ENCODE measurements around the gene PRKCE. TPM values are rescaled to one million over a fixed set of nuclear protein-coding genes. Genes with fewer than 3 reads are reported as not detected.

PRKCE gene
- total RNA-seq, 4 donors from 2014 or later = 20.0 to 29.7 (median 25.2) TPM

DNA sequence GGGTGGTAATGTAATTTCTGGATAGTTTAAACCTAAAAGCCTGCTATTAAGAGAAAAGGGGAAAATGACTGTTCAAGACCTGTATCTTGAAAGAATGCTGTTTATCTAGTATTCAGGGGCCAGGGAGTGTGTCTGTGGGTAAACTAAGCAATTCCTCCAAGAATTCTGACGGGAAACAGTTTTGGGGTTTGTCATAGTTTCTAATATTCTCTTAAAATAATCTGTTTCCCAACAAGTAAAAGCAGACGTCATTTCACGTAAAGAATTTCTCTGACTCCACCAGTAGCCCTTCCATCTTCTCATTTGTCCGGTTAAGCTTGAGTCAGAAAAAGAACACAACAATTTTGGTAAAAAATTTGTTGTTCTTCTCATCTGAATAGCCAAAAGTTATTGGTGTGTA, 413.7 kb downstream of the PRKCE start:
- Histone ChIP-seq H3K4me1 (no peaks in the 10 kb centered on the region), H3K36me3 (no peaks in the 10 kb centered on the region), H3K4me3 (no peak overlapping the region), H3K27me3 (no peaks in the 10 kb centered on the region), H3K27ac (no peak overlapping the region), H3K9me3 (no peaks in the 10 kb centered on the region)
- no peak for DNase-seq
- no peak for TF ChIP-seq POLR2A (IDR thresholded peaks at IDR 0.05)
- TF ChIP-seq, protein P1, sequence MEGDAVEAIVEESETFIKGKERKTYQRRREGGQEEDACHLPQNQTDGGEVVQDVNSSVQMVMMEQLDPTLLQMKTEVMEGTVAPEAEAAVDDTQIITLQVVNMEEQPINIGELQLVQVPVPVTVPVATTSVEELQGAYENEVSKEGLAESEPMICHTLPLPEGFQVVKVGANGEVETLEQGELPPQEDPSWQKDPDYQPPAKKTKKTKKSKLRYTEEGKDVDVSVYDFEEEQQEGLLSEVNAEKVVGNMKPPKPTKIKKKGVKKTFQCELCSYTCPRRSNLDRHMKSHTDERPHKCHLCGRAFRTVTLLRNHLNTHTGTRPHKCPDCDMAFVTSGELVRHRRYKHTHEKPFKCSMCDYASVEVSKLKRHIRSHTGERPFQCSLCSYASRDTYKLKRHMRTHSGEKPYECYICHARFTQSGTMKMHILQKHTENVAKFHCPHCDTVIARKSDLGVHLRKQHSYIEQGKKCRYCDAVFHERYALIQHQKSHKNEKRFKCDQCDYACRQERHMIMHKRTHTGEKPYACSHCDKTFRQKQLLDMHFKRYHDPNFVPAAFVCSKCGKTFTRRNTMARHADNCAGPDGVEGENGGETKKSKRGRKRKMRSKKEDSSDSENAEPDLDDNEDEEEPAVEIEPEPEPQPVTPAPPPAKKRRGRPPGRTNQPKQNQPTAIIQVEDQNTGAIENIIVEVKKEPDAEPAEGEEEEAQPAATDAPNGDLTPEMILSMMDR (IDR thresholded peaks at IDR 0.05) = no peak

DNA sequence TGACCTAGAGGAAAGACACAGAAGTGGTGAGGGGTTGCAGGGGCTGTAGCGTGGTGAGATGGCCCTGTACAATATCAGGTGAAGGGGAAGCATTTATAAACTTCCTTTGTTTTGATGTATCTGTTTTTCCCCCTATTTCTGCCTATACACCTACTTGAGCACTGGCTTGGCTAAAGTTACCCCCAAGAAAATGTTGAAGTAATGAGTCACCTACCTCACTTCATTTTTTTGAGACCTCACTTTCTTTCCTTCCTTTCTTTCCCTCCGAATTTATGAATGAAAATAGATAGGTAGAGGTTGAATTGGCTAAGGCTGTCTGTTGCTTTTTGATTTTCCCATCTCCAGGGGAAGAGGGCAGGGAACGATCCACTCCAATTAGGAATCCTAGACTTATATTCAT, 414.6 kb downstream of the PRKCE start:
- Histone ChIP-seq H3K36me3 (no peaks in the 10 kb centered on the region), H3K4me3 (no peak overlapping the region), H3K27ac (no peak overlapping the region), H3K9me3 (no peaks in the 10 kb centered on the region), H3K4me1 (no peaks in the 10 kb centered on the region), H3K27me3 (no peaks in the 10 kb centered on the region)
- no peak for DNase-seq
- TF ChIP-seq, protein P1 (IDR thresholded peaks at IDR 0.05) = no peak
- no peak for TF ChIP-seq POLR2A (IDR thresholded peaks at IDR 0.05)

DNA sequence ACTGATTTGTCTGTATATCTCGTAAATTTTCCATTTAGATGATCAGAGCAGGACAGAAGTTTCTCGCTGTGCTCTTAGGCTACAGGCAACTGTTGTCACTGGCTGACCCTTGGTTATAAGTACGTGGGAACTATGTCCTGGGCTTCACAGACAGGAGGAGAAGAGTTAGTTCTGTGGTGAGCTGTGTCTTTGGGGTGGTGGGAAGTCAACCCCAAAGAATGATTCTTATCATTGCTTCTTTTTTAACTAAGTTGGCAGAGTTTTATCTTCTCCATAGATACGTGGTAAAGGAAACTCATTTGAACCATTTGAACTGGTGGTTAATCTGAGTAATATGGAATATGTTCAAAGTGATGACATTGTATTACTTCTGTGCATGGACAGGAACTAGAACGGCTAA, 415.1 kb downstream of the PRKCE start:
- Histone ChIP-seq H3K27me3 (no peaks in the 10 kb centered on the region), H3K36me3 (no peaks in the 10 kb centered on the region), H3K4me1 (no peaks in the 10 kb centered on the region), H3K9me3 (no peaks in the 10 kb centered on the region), H3K27ac (no peak overlapping the region), H3K4me3 (no peak overlapping the region)
- no peak for TF ChIP-seq POLR2A (IDR thresholded peaks at IDR 0.05)
- TF ChIP-seq, protein P1 (IDR thresholded peaks at IDR 0.05) = no peak
- no peak for DNase-seq

DNA sequence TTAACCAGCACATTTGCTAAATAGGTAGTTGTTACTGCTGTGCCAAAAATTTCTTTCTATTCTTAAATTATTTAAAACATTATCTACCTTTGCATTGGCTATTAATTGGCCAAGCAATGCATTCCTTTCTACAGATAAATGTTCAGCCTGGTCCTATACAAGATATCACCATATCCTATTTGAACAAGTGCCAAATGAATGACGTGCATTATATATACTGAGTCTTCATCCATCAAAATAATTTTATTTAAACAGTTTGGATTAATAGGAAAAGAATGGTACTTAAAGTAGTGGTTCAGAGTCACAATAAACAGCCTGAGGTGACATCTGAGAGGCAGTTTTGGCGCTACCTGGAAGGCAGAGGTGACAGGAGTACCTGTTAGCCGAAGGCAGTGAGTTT, 415.6 kb downstream of the PRKCE start:
- no peaks in the 10 kb centered on the region for H3K27me3 ChIP-seq
- DNase-seq = no peak
- no peaks in the 10 kb centered on the region for H3K36me3 ChIP-seq
- no peak for TF ChIP-seq POLR2A (IDR thresholded peaks at IDR 0.05)
- TF ChIP-seq, protein P1 (IDR thresholded peaks at IDR 0.05) = no peak
- H3K4me3 ChIP-seq = no peak overlapping the region
- H3K27ac ChIP-seq = no peak overlapping the region
- no peaks in the 10 kb centered on the region for H3K4me1 ChIP-seq
- H3K9me3 ChIP-seq = no peaks in the 10 kb centered on the region

DNA sequence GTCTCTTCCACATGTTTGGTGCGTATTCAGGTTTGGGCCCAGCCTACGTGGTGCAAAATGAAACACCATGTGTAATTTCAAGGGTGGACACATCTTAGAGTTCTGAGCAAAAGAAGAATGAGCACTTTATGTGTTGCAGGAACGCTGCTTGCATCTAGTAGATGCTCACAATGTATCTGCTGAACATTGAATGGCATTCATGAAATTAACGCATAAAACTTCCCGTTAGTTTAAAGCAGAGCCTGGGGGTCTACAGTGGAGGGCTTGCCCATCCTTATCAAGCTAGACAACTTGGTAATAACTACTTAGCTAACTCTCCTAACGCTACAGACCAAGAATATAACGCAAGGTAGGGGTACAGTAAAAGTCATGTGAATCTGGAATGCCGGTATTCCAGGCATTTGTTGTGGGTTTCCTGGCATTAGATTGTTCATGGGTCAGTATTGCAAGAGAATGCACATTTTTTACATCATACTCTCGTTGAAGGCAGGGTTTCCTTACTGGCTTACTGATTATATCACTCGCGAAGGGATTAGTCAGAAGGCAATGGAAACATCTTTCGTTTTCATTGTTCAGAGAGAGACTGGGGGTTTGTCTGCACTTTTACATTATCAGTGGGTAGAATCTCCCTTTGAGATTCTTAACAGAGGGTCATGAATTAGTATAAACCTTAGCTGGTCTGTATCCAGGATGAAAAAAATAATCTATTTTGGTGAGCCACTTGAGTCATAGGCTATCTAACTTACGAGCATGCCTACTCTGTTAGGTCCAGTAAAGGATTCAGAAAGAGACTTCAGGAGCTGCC, 416.2 kb downstream of the PRKCE start:
- Histone ChIP-seq H3K4me3 (no peak overlapping the region), H3K27me3 (no peaks in the 10 kb centered on the region), H3K27ac (peak overlapping the region in 1 of 4 donors; percentile 8), H3K36me3 (no peaks in the 10 kb centered on the region), H3K9me3 (no peaks in the 10 kb centered on the region), H3K4me1 (no peaks in the 10 kb centered on the region)
- no peak for DNase-seq
- TF ChIP-seq, protein P1 (IDR thresholded peaks at IDR 0.05) = no peak
- TF ChIP-seq POLR2A (IDR thresholded peaks at IDR 0.05) = no peak
